ENCODE data around the gene GABBR2.

DNA sequence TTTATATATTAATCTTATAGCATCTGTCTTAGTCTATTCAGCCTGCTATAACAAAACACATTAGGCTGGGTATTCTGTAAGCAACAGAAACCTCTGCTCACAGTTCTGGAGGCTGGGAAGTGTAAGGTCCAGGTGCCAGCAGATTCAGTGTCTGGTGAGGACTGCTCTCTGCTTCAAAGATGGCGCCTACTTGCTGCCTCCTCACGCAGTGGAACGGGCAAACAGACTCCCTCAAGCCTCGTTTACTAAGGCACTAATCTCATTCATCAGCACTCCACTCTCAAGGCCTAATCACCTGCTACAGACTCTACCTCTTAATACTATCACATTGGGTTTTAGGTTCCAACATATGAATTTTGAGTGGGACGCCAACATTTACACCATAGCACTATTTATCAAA is 448.1 kb downstream of the GABBR2 start:
- TF ChIP-seq RXRA (IDR thresholded peaks at IDR 0.05; ENCODE audit: borderline replicate concordance, low read depth) (no peak), FOXM1 (IDR thresholded peaks at IDR 0.05; ENCODE audit: low read depth) (no peak)
- TF ChIP-seq, protein P1, sequence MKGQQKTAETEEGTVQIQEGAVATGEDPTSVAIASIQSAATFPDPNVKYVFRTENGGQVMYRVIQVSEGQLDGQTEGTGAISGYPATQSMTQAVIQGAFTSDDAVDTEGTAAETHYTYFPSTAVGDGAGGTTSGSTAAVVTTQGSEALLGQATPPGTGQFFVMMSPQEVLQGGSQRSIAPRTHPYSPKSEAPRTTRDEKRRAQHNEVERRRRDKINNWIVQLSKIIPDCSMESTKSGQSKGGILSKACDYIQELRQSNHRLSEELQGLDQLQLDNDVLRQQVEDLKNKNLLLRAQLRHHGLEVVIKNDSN (IDR thresholded peaks at IDR 0.05; ENCODE audit: borderline replicate concordance, low read depth): no peak
- TF ChIP-seq, protein P2, sequence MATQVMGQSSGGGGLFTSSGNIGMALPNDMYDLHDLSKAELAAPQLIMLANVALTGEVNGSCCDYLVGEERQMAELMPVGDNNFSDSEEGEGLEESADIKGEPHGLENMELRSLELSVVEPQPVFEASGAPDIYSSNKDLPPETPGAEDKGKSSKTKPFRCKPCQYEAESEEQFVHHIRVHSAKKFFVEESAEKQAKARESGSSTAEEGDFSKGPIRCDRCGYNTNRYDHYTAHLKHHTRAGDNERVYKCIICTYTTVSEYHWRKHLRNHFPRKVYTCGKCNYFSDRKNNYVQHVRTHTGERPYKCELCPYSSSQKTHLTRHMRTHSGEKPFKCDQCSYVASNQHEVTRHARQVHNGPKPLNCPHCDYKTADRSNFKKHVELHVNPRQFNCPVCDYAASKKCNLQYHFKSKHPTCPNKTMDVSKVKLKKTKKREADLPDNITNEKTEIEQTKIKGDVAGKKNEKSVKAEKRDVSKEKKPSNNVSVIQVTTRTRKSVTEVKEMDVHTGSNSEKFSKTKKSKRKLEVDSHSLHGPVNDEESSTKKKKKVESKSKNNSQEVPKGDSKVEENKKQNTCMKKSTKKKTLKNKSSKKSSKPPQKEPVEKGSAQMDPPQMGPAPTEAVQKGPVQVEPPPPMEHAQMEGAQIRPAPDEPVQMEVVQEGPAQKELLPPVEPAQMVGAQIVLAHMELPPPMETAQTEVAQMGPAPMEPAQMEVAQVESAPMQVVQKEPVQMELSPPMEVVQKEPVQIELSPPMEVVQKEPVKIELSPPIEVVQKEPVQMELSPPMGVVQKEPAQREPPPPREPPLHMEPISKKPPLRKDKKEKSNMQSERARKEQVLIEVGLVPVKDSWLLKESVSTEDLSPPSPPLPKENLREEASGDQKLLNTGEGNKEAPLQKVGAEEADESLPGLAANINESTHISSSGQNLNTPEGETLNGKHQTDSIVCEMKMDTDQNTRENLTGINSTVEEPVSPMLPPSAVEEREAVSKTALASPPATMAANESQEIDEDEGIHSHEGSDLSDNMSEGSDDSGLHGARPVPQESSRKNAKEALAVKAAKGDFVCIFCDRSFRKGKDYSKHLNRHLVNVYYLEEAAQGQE (IDR thresholded peaks at IDR 0.05; ENCODE audit: low read depth, low read length): no peak
- TF ChIP-seq, protein P3, sequence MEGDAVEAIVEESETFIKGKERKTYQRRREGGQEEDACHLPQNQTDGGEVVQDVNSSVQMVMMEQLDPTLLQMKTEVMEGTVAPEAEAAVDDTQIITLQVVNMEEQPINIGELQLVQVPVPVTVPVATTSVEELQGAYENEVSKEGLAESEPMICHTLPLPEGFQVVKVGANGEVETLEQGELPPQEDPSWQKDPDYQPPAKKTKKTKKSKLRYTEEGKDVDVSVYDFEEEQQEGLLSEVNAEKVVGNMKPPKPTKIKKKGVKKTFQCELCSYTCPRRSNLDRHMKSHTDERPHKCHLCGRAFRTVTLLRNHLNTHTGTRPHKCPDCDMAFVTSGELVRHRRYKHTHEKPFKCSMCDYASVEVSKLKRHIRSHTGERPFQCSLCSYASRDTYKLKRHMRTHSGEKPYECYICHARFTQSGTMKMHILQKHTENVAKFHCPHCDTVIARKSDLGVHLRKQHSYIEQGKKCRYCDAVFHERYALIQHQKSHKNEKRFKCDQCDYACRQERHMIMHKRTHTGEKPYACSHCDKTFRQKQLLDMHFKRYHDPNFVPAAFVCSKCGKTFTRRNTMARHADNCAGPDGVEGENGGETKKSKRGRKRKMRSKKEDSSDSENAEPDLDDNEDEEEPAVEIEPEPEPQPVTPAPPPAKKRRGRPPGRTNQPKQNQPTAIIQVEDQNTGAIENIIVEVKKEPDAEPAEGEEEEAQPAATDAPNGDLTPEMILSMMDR (IDR thresholded peaks at IDR 0.05): no peak
